AG04449 (cell line): ENCODE results near the gene CDKL5.
A peak's percentile ranks its signal among the peaks of the same experiment; 100 is the strongest.

ENCODE experiments used
- CTCF ChIA-PET: fragments of 350-600 bp; formaldehyde crosslinking; extraction: SDS; loops from one replicate; lab custom pipeline; 2021; ENCODE audit warnings: antibody characterized with exemption; lab: Yijun Ruan, JAX
- POLR2A ChIA-PET: fragments of 400-600, 350-600 bp; formaldehyde crosslinking; extraction: SDS; loops from one replicate; lab custom pipeline; 2020; ENCODE audit warnings: antibody characterized with exemption, inconsistent platforms; lab: Yijun Ruan, JAX
- DNase-seq: peaks from one replicate; pipeline ENCODE4 v3.0.0-alpha.2; 2010; ENCODE audit warnings: low read depth, low spot score
- H3K4me3 ChIP-seq: 2 replicates; pipeline ENCODE4 v1.5.1; 2011; ENCODE audit warnings: low read depth, mild to moderate bottlenecking, control low read depth, low read length
- CTCF ChIP-seq: IDR thresholded peaks from one replicate; pipeline ENCODE4 v1.5.1; 2011; ENCODE audit warnings: mild to moderate bottlenecking, moderate library complexity, low read length, control low read depth, inconsistent platforms; ENCODE audit not compliant: insufficient read depth; ENCODE audit errors: missing control alignments

Gene CDKL5

GRCh38 chrX:18607966-18608365, 182.6 kb downstream of the CDKL5 start:
- no peak overlapping the region for H3K4me3 ChIP-seq
- ChIA-PET CTCF (no interaction called here), POLR2A (no interaction called here)
- DNase-seq, result no peak
- no peak for TF ChIP-seq CTCF

- H3K4me3 ChIP-seq, result no peak overlapping the region
- ChIA-PET CTCF (no interaction called here), POLR2A (no interaction called here)
- DNase-seq, result no peak
- no peak for TF ChIP-seq CTCF
Observed at GRCh38 chrX:18613930-18614639, 188.7 kb downstream of the CDKL5 start.

- no peak for TF ChIP-seq CTCF
- CTCF ChIA-PET, result interaction anchor here (1.1 kb wide), 1 partner anchor 21 kb away, joined by 3 read pairs; no protein-coding TSS in a partner anchor
- no peak overlapping the region for H3K4me3 ChIP-seq
- POLR2A ChIA-PET, result no interaction called here
- DNase-seq, result no peak
Observed at GRCh38 chrX:18616688-18617406, 191.4 kb downstream of the CDKL5 start.

- no peak overlapping the region for H3K4me3 ChIP-seq
- POLR2A ChIA-PET, result no interaction called here
- CTCF ChIA-PET, result interaction anchor here (1.1 kb wide), 1 partner anchor 21 kb away, joined by 3 read pairs; no protein-coding TSS in a partner anchor
- peak; percentile 16 for DNase-seq
- no peak for TF ChIP-seq CTCF
Observed at GRCh38 chrX:18617407-18617750, 192.0 kb downstream of the CDKL5 start.

GRCh38 chrX:18619288-18619687, 193.9 kb downstream of the CDKL5 start:
- CTCF ChIA-PET, result no interaction called here
- no peak for DNase-seq
- H3K4me3 ChIP-seq, result no peak overlapping the region
- POLR2A ChIA-PET, result no interaction called here
- TF ChIP-seq CTCF, result no peak

- no peak for TF ChIP-seq CTCF
- no peak for DNase-seq
- CTCF ChIA-PET, result no interaction called here
- H3K4me3 ChIP-seq, result no peak overlapping the region
- POLR2A ChIA-PET, result no interaction called here
Observed at GRCh38 chrX:18620349-18620748, 194.9 kb downstream of the CDKL5 start.
